ENCODE measurements around the gene NBPF11. TPM values are rescaled to one million over a fixed set of nuclear protein-coding genes. Genes with fewer than 3 reads are reported as not detected.
A peak's percentile ranks its signal among the peaks of the same experiment; 100 is the strongest.
"Not testable (repeated sequence)": the region's sequence is repeated elsewhere in the genome, so short reads cannot be mapped to it uniquely, and the experiment has no call there.

The NBPF11 gene
- total RNA-seq, 1 donor from 2014 or later: 13.8 TPM

DNA sequence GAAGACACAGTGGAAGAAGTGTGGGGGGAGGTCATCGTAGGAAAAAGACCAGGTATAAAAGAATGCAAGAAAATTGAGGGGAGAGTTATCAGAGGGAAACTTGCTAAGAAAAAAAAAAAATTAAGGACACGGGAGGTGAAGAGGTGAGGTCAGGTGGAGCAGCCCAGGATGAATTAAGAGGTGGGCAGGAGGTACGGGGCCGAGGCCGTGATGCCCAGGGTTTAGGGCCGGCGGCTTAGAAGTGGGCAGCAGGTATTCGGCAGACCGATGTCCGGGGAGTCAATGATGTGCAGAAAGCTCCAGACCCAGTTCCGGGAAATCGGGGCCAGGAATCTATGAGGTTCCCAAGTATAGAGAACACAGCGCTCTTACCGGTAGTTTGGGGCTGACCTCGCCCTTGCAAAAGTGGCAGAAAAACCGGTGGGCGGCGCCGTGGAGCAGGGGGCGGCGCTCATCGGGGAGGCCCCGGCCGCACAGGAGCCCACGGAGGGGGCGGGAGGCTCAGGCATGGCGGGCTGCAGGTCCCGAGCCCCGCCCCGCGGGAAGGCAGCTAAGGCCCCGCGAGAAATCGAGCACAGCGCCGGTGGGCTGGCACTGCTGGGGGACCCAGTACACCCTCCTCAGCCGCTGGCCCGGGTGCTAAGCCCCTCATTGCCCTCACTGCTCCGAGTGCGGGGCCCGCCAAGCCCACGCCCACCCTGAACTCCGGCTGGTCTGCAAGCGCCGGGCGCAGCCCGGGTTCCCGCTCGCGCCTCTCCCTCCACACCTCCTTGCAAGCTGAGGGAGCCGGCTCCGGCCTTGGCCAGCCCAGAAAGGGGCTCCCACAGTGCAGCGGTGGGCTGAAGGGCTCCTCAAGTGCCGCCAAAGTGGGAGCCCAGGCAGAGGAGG is 73.2 kb downstream of the NBPF11 start:
- intact Hi-C loops (cut with DNase I); DNase-seq (ENCODE audit: low spot score in 2 of 2); H3K36me3 ChIP-seq; H3K9me3 ChIP-seq; H3K27ac ChIP-seq; H3K4me1 ChIP-seq; H3K27me3 ChIP-seq; H3K4me3 ChIP-seq: not testable (repeated sequence)

DNA sequence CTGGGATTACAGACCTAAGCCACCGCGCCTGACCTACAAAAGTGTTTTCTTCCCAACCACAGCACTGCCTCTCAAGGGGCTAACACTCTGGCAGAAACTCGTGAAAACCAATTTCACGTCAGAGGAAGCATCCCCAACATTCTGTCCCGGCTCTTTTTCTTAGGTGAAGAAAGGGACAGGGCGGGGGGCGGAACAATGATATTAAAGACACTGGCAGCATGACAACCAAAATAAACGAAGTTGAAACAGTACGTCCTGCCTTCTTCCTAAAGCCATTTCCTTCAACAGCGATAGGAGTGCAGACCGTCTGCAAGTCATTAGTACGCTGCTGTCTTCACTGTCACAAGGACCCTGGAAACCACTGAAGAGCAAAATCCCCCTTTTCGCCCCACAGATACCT is 74.0 kb downstream of the NBPF11 start:
- DNase-seq (ENCODE audit: low spot score in 2 of 2); H3K9me3 ChIP-seq; H3K36me3 ChIP-seq; H3K4me3 ChIP-seq; H3K27me3 ChIP-seq; H3K4me1 ChIP-seq; intact Hi-C loops (cut with DNase I); H3K27ac ChIP-seq: not testable (repeated sequence)

DNA sequence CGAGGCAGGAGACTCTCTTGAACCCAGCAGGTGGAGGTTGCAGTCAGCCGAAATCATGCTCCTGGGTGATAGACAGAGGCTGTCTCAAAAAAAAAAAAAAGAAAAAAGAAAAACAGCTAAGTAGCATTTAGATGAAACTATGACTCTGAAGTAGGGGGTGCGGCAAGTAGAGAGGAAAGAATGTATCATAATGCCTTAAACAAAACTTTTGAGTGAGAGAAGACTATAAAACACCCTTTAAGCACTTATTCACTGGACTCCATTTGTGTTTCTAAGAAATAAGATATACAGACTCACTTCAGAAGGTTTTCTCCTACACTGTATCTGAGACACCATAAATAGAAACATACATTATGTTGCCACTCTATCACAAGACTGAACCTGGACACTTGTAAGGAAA is 74.6 kb downstream of the NBPF11 start:
- H3K27ac ChIP-seq; H3K9me3 ChIP-seq; intact Hi-C loops (cut with DNase I); H3K27me3 ChIP-seq; H3K4me1 ChIP-seq; H3K4me3 ChIP-seq; H3K36me3 ChIP-seq; DNase-seq (ENCODE audit: low spot score in 2 of 2): not testable (repeated sequence)

DNA sequence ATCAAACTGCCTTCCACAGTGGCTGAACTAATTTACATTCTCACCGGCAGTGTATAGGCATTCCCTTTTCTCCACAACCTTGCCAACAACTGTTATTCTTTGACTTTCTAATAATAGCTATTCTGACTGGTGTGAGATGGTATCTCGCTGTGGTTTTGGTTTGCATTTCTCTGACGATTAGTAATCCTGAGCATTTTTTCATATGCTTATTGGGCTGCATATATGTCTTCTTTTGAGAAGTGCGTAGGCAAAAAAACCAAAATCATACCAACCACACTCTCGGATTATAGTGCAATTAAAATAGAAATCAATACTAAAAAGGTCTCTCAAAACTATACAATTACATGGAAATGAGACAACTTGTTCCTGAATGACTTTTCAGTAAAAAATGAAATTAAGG is 78.7 kb downstream of the NBPF11 start:
- H3K9me3 ChIP-seq; H3K27ac ChIP-seq; H3K4me3 ChIP-seq; H3K4me1 ChIP-seq; DNase-seq (ENCODE audit: low spot score in 2 of 2); H3K36me3 ChIP-seq; H3K27me3 ChIP-seq; intact Hi-C loops (cut with DNase I): not testable (repeated sequence)

DNA sequence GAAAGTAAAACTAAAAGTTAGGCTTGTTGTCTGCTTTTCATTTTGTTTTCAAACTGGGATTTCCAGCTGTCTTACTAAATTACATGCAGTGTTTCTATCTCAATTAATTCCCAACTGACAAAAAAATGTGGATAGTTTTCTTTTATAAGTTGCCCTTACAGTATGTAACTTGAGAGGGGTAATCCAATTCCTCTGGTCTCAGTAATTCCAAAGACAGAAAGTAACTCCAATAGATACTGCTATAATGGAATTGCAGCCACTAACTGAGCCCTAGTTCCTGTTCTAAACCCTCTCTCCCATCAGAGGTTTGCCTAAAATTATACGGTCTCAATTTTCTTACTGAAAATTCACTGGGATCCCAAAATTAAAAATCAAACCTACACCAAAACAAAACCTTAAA is 83.5 kb downstream of the NBPF11 start:
- H3K27ac ChIP-seq; H3K4me3 ChIP-seq; H3K36me3 ChIP-seq; H3K4me1 ChIP-seq; intact Hi-C loops (cut with DNase I); H3K27me3 ChIP-seq; DNase-seq (ENCODE audit: low spot score in 2 of 2); H3K9me3 ChIP-seq: not testable (repeated sequence)

DNA sequence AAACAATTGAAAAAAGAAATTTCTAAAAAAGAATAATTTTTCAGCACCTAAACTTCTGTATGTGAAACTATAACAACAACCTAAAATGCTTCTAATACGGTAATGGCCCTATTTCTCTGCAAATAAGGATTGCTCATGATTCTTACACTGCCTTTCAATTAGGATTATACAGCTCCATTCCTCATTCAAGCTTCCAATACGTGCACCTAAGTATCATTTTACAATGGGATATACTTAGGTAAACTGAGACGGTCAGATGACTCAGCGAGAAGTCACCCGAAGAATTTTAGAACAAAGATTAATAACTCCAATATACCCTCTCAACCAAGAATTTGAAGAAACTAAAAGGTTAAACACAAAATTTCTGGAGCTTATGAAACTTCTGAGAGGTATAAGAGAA is 83.9 kb downstream of the NBPF11 start:
- H3K4me3 ChIP-seq; H3K9me3 ChIP-seq; H3K4me1 ChIP-seq; H3K27ac ChIP-seq; DNase-seq (ENCODE audit: low spot score in 2 of 2); intact Hi-C loops (cut with DNase I); H3K36me3 ChIP-seq; H3K27me3 ChIP-seq: not testable (repeated sequence)

DNA sequence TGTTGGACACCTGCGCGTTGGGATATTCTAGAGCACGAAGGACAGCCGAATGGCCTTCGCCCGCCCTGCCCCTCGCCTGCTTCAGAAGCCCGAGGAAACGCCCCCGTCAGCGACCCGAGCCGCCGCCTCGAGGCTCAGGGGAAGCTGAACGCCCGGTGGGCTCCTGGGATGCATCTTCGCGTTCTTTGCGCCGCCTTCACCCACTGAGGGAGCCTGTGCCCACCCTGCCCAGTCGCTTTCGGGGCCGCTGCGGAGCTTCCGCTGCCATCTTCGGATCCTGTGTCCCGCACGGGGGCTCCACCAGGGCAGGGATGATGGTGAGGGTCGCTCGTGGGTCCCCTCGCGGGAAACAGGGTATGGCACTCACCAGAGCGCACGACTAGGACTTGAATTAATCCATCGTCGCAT is 91.8 kb downstream of the NBPF11 start:
- H3K27me3 ChIP-seq; H3K36me3 ChIP-seq; DNase-seq (ENCODE audit: low spot score in 2 of 2); intact Hi-C loops (cut with DNase I); H3K4me1 ChIP-seq; H3K27ac ChIP-seq; H3K9me3 ChIP-seq: not testable (repeated sequence)
- peak overlapping the region; percentile 39 to 64 for H3K4me3 ChIP-seq

DNA sequence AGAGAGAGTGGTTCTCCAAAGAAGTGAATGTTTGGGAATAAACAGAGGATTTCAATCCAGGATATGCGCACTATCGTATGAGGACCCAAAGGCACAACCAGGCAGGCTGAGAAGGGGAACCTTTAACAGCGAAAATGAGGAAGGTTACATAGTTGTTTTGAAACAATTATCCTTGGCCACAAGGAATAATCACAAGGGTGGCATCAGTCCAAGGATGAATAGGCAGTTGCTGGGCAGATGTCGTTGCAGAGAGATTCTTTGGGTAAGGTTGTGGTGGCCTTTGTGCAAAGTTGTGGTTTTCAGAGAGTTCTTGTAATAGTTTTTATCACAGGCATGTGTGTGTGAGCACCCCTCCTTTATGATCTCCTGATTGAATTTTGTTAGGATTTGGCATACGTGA is 94.7 kb downstream of the NBPF11 start:
- H3K27ac ChIP-seq; H3K9me3 ChIP-seq; H3K27me3 ChIP-seq; H3K4me1 ChIP-seq; H3K36me3 ChIP-seq; H3K4me3 ChIP-seq; intact Hi-C loops (cut with DNase I): not testable (repeated sequence)
- peak in 1 of 2 donors; percentile 61 for DNase-seq (ENCODE audit: low spot score in 2 of 2)

Other genes with a start within 250 kb of the NBPF11 start
- gene GJA8, start 249.5 kb downstream of the NBPF11 start, total RNA-seq: not detected
- gene GPR89B, start 223.9 kb downstream of the NBPF11 start, total RNA-seq: 2.9 TPM

Measured in ascending aorta (tissue), 2 donors.